ENCODE results near the gene MTUS2. TPM values are rescaled to one million over a fixed set of nuclear protein-coding genes. Genes with fewer than 3 reads are reported as not detected.

MTUS2 gene
- total RNA-seq, 1 experiment from 2014 or later: 0.17 TPM

GRCh38 chr13:29524176-29524575 is 704.0 kb downstream of the MTUS2 start:
- Histone ChIP-seq H3K36me3 (replicated peaks; ENCODE audit: control insufficient read depth, insufficient read depth, low read length) (peaks cover 33% of the 10 kb centered on the region), H3K4me3 (ENCODE audit: insufficient read depth, low read depth, low read length) (no peak overlapping the region), H3K27me3 (ENCODE audit: control insufficient read depth, insufficient read depth, low read length) (no peaks in the 10 kb centered on the region)
- no peak for DNase-seq

- Histone ChIP-seq H3K27me3 (ENCODE audit: control insufficient read depth, insufficient read depth, low read length) (no peaks in the 10 kb centered on the region), H3K4me3 (ENCODE audit: insufficient read depth, low read depth, low read length) (no peak overlapping the region), H3K36me3 (replicated peaks; ENCODE audit: control insufficient read depth, insufficient read depth, low read length) (peaks cover 35% of the 10 kb centered on the region)
- DNase-seq: no peak
Observed at GRCh38 chr13:29524641-29525040, 704.5 kb downstream of the MTUS2 start.

- Histone ChIP-seq H3K27me3 (ENCODE audit: control insufficient read depth, insufficient read depth, low read length) (no peaks in the 10 kb centered on the region), H3K36me3 (replicated peaks; ENCODE audit: control insufficient read depth, insufficient read depth, low read length) (peaks cover 40% of the 10 kb centered on the region), H3K4me3 (ENCODE audit: insufficient read depth, low read depth, low read length) (no peak overlapping the region)
- no peak for DNase-seq
Observed at GRCh38 chr13:29525757-29526156, 705.6 kb downstream of the MTUS2 start.

GRCh38 chr13:29526741-29527140 is 706.6 kb downstream of the MTUS2 start:
- Histone ChIP-seq H3K4me3 (ENCODE audit: insufficient read depth, low read depth, low read length) (no peak overlapping the region), H3K27me3 (ENCODE audit: control insufficient read depth, insufficient read depth, low read length) (no peaks in the 10 kb centered on the region), H3K36me3 (replicated peaks; ENCODE audit: control insufficient read depth, insufficient read depth, low read length) (peaks cover 39% of the 10 kb centered on the region)
- no peak for DNase-seq

- H3K4me3 ChIP-seq (ENCODE audit: insufficient read depth, low read depth, low read length): no peak overlapping the region
- H3K36me3 ChIP-seq (replicated peaks; ENCODE audit: control insufficient read depth, insufficient read depth, low read length): peaks cover 43% of the 10 kb centered on the region
- no peak for DNase-seq
- no peaks in the 10 kb centered on the region for H3K27me3 ChIP-seq (ENCODE audit: control insufficient read depth, insufficient read depth, low read length)
Observed at GRCh38 chr13:29527511-29527910, 707.4 kb downstream of the MTUS2 start.

GRCh38 chr13:29527916-29528315 is 707.8 kb downstream of the MTUS2 start:
- H3K27me3 ChIP-seq (ENCODE audit: control insufficient read depth, insufficient read depth, low read length): no peaks in the 10 kb centered on the region

GRCh38 chr13:29529754-29530153 is 709.6 kb downstream of the MTUS2 start:
- Histone ChIP-seq H3K4me3 (ENCODE audit: insufficient read depth, low read depth, low read length) (no peak overlapping the region), H3K36me3 (replicated peaks; ENCODE audit: control insufficient read depth, insufficient read depth, low read length) (peaks cover 39% of the 10 kb centered on the region), H3K27me3 (ENCODE audit: control insufficient read depth, insufficient read depth, low read length) (no peaks in the 10 kb centered on the region)
- DNase-seq: no peak

More at GRCh38 chr13:29527916-29528315, 707.8 kb downstream of the MTUS2 start:
- no peak overlapping the region for H3K4me3 ChIP-seq (ENCODE audit: insufficient read depth, low read depth, low read length)
- DNase-seq: no peak
- peaks cover 45% of the 10 kb centered on the region for H3K36me3 ChIP-seq (replicated peaks; ENCODE audit: control insufficient read depth, insufficient read depth, low read length)

GRCh38 chr13:29530901-29531300 is 710.8 kb downstream of the MTUS2 start:
- DNase-seq: no peak
- H3K36me3 ChIP-seq (replicated peaks; ENCODE audit: control insufficient read depth, insufficient read depth, low read length): peaks cover 42% of the 10 kb centered on the region
- H3K4me3 ChIP-seq (ENCODE audit: insufficient read depth, low read depth, low read length): no peak overlapping the region
- no peaks in the 10 kb centered on the region for H3K27me3 ChIP-seq (ENCODE audit: control insufficient read depth, insufficient read depth, low read length)

- no peak overlapping the region for H3K4me3 ChIP-seq (ENCODE audit: insufficient read depth, low read depth, low read length)
- no peak for DNase-seq
- H3K36me3 ChIP-seq (replicated peaks; ENCODE audit: control insufficient read depth, insufficient read depth, low read length): peaks cover 44% of the 10 kb centered on the region
- no peaks in the 10 kb centered on the region for H3K27me3 ChIP-seq (ENCODE audit: control insufficient read depth, insufficient read depth, low read length)
Observed at GRCh38 chr13:29532116-29532515, 712.0 kb downstream of the MTUS2 start.

GRCh38 chr13:29532821-29533220 is 712.7 kb downstream of the MTUS2 start:
- peaks cover 39% of the 10 kb centered on the region for H3K36me3 ChIP-seq (replicated peaks; ENCODE audit: control insufficient read depth, insufficient read depth, low read length)
- H3K27me3 ChIP-seq (ENCODE audit: control insufficient read depth, insufficient read depth, low read length): no peaks in the 10 kb centered on the region
- no peak overlapping the region for H3K4me3 ChIP-seq (ENCODE audit: insufficient read depth, low read depth, low read length)
- no peak for DNase-seq

GRCh38 chr13:29534083-29534482 is 713.9 kb downstream of the MTUS2 start:
- no peaks in the 10 kb centered on the region for H3K27me3 ChIP-seq (ENCODE audit: control insufficient read depth, insufficient read depth, low read length)
- peaks cover 31% of the 10 kb centered on the region for H3K36me3 ChIP-seq (replicated peaks; ENCODE audit: control insufficient read depth, insufficient read depth, low read length)
- no peak for DNase-seq

GRCh38 chr13:29535663-29536655 is 715.8 kb downstream of the MTUS2 start:
- no peaks in the 10 kb centered on the region for H3K27me3 ChIP-seq (ENCODE audit: control insufficient read depth, insufficient read depth, low read length)
- DNase-seq: no peak
- H3K36me3 ChIP-seq (replicated peaks; ENCODE audit: control insufficient read depth, insufficient read depth, low read length): peaks cover 21% of the 10 kb centered on the region
- no peak overlapping the region for H3K4me3 ChIP-seq (ENCODE audit: insufficient read depth, low read depth, low read length)

More at GRCh38 chr13:29534083-29534482, 713.9 kb downstream of the MTUS2 start:
- H3K4me3 ChIP-seq (ENCODE audit: insufficient read depth, low read depth, low read length): no peak overlapping the region

- Histone ChIP-seq H3K27me3 (ENCODE audit: control insufficient read depth, insufficient read depth, low read length) (no peaks in the 10 kb centered on the region), H3K36me3 (replicated peaks; ENCODE audit: control insufficient read depth, insufficient read depth, low read length) (peaks cover 16% of the 10 kb centered on the region), H3K4me3 (ENCODE audit: insufficient read depth, low read depth, low read length) (no peak overlapping the region)
- DNase-seq: no peak
Observed at GRCh38 chr13:29536853-29537252, 716.7 kb downstream of the MTUS2 start.

- peaks cover 8% of the 10 kb centered on the region for H3K36me3 ChIP-seq (replicated peaks; ENCODE audit: control insufficient read depth, insufficient read depth, low read length)
- H3K27me3 ChIP-seq (ENCODE audit: control insufficient read depth, insufficient read depth, low read length): no peaks in the 10 kb centered on the region
- no peak for DNase-seq
- no peak overlapping the region for H3K4me3 ChIP-seq (ENCODE audit: insufficient read depth, low read depth, low read length)
Observed at GRCh38 chr13:29537736-29538651, 717.9 kb downstream of the MTUS2 start.

Measured in H7 (cell line).